ENCODE measurements around the gene SRSF4.
"Not testable (repeated sequence)": the region's sequence is repeated elsewhere in the genome, so short reads cannot be mapped to it uniquely, and the experiment has no call there.

The SRSF4 gene

GRCh38 chr1:29124366-29125236, 57.1 kb downstream of the SRSF4 start:
- DNase-seq (ENCODE audit: low read depth, low spot score): no peak

GRCh38 chr1:29123887-29124365, 57.8 kb downstream of the SRSF4 start, which contains the start of gene TMEM200B:
TMEM200B (minus strand) TSS chr1:29123903; CDS start chr1:29121828, 2,075 bp downstream.
- no peak for DNase-seq (ENCODE audit: low read depth, low spot score)

GRCh38 chr1:29123053-29123886, 58.4 kb downstream of the SRSF4 start:
- DNase-seq (ENCODE audit: low read depth, low spot score): no peak

GRCh38 chr1:29122682-29123052, 59.0 kb downstream of the SRSF4 start:
- DNase-seq (ENCODE audit: low read depth, low spot score): no peak

GRCh38 chr1:29121936-29122681, 59.6 kb downstream of the SRSF4 start:
- DNase-seq (ENCODE audit: low read depth, low spot score): no peak

GRCh38 chr1:29121516-29121935, 60.2 kb downstream of the SRSF4 start:
- DNase-seq (ENCODE audit: low read depth, low spot score): no peak

GRCh38 chr1:29120947-29121485, 60.7 kb downstream of the SRSF4 start:
- DNase-seq (ENCODE audit: low read depth, low spot score): no peak

GRCh38 chr1:29120367-29120766, 61.3 kb downstream of the SRSF4 start:
- no peak for DNase-seq (ENCODE audit: low read depth, low spot score)

GRCh38 chr1:29119121-29119929, 62.4 kb downstream of the SRSF4 start:
- no peak for DNase-seq (ENCODE audit: low read depth, low spot score)

GRCh38 chr1:29117381-29117780, 64.3 kb downstream of the SRSF4 start:
- DNase-seq (ENCODE audit: low read depth, low spot score): no peak

- DNase-seq (ENCODE audit: low read depth, low spot score): no peak
These were observed 67.0 kb downstream of the SRSF4 start for GRCh38 chr1:29114654-29115053.

GRCh38 chr1:29113413-29114117, 68.1 kb downstream of the SRSF4 start:
- no peak for DNase-seq (ENCODE audit: low read depth, low spot score)

- no peak for DNase-seq (ENCODE audit: low read depth, low spot score)
These were observed 68.8 kb downstream of the SRSF4 start for GRCh38 chr1:29112705-29113412.

GRCh38 chr1:29108041-29108440, 73.7 kb downstream of the SRSF4 start:
- not testable (repeated sequence) for DNase-seq (ENCODE audit: low read depth, low spot score)

GRCh38 chr1:29105822-29106221, 75.9 kb downstream of the SRSF4 start:
- DNase-seq (ENCODE audit: low read depth, low spot score): no peak

GRCh38 chr1:29100487-29100886, 81.2 kb downstream of the SRSF4 start:
- no peak for DNase-seq (ENCODE audit: low read depth, low spot score)

- DNase-seq (ENCODE audit: low read depth, low spot score): no peak
These were observed 82.4 kb downstream of the SRSF4 start for GRCh38 chr1:29099286-29099685.

All from iPS DF 19.7 (cell line).